K562 (cell line): Measurements from ENCODE around the gene ZMYM2. TPM values are rescaled to one million over a fixed set of nuclear protein-coding genes. Genes with fewer than 3 reads are reported as not detected.
A peak's percentile ranks its signal among the peaks of the same experiment; 100 is the strongest.

Experiments
- CBFA2T2 ChIP-seq: fragments of 450-650 bp; conservative IDR thresholded peaks from 2 replicates; pipeline ENCODE4 v1.6.1; 2017; ENCODE audit warnings: mild to moderate bottlenecking
- CCNT2 ChIP-seq: IDR thresholded peaks from 2 replicates; pipeline ENCODE4 v1.6.1; 2011; ENCODE audit warnings: borderline replicate concordance, low read depth, mild to moderate bottlenecking, moderate library complexity, mixed read lengths, low read length; ENCODE audit not compliant: insufficient read length; ENCODE audit errors: extremely low read depth
- GABPB2 ChIP-seq: fragments of 250-450 bp; sonication (Bioruptor Pico); conservative IDR thresholded peaks from 2 replicates; pipeline ENCODE4 v1.5.1; 2021; ENCODE audit warnings: mild to moderate bottlenecking
- PATZ1 ChIP-seq: fragments of 250-450 bp; sonication (Bioruptor Pico); IDR thresholded peaks from 2 replicates; pipeline ENCODE4 v1.5.0; 2020; ENCODE audit warnings: mild to moderate bottlenecking, borderline replicate concordance
- PHF20 ChIP-seq: fragments of 450-650 bp; IDR thresholded peaks from 2 replicates; pipeline ENCODE4 v1.6.1; 2018; ENCODE audit not compliant: partially characterized antibody
- RBM34 ChIP-seq: fragments of 200-400 bp; formaldehyde crosslinking; IDR thresholded peaks from 2 replicates; pipeline ENCODE4 v1.6.1; 2018; ENCODE audit warnings: low read length, borderline replicate concordance; ENCODE audit not compliant: insufficient read depth
- REST ChIP-seq, 2 experiments: fragments of 450-650 bp; formaldehyde crosslinking in 1 of 2; IDR thresholded peaks; 2 replicates each; pipeline versions ENCODE4 v1.4.0 to v1.6.1; 2014 to 2020; ENCODE audit warnings: mild to moderate bottlenecking in 2 of 2, borderline replicate concordance in 1 of 2, low read depth in 1 of 2
- SMC3 ChIP-seq: conservative IDR thresholded peaks from 2 replicates; pipeline ENCODE4 v1.6.1; 2011; ENCODE audit warnings: low read depth, low read length, improper control_type of control experiment; ENCODE audit not compliant: insufficient read depth
- ZFPM2 ChIP-seq: fragments of 250-450 bp; sonication (Bioruptor Pico); IDR thresholded peaks from 2 replicates; pipeline ENCODE4 v1.5.1; 2022; ENCODE audit warnings: mild to moderate bottlenecking
- ZNF444 ChIP-seq: fragments of 250-450 bp; sonication (Bioruptor Pico); IDR thresholded peaks from 2 replicates; pipeline ENCODE4 v1.4.0; 2020; ENCODE audit warnings: mild to moderate bottlenecking, moderate library complexity
- ZNF512 ChIP-seq: IDR thresholded peaks from 2 replicates; pipeline ENCODE4 v1.6.1; 2016; ENCODE audit warnings: missing genetic modification characterization, missing compliant biosample characterization
- ZNF655 ChIP-seq: fragments of 250-450 bp; sonication (Bioruptor Pico); IDR thresholded peaks from 2 replicates; pipeline ENCODE4 v1.5.0; 2021
- ZNF830 ChIP-seq: fragments of 250-450 bp; sonication (Bioruptor Pico); IDR thresholded peaks from 2 replicates; pipeline ENCODE4 v1.5.0; 2021; ENCODE audit warnings: mild to moderate bottlenecking
- polyA plus RNA-seq, 8 experiments: library from polyadenylated mRNA; depleted of rRNA in 4 of 8; stranded (reverse) in 5 of 8; unstranded in 3 of 8; fragments of >200 nt; fragmentation: Nextera tagmentation in 2 of 8; fragmentation: Illumina TruSeq in 1 of 8; extraction: Ambion mirVana in 2 of 8; extraction: Trizol in 1 of 8; gene quantifications; 2 replicates each; pipeline versions ENCODE4 v1.2.1 to v1.2.3, GENCODE V29; 2011 to 2014; ENCODE audit warnings: inconsistent platforms in 1 of 8, missing spikeins in 1 of 8
- total RNA-seq, 7 experiments: library from RNA; depleted of rRNA in 6 of 7; stranded (reverse); fragments of >200 nt in 6 of 7; fragmentation: Illumina TruSeq in 2 of 7; extraction: Trizol in 2 of 7; gene quantifications; 2 replicates each; pipeline versions ENCODE4 v1.2.1 to v1.2.3, GENCODE V29; 2011 to 2021; ENCODE audit warnings: low replicate concordance in 1 of 7

The ZMYM2 gene
- total and polyA plus RNA-seq, 9 of the 15 experiments (the other 6 are each of a cell fraction or from before 2014, with no cell fraction given): 5.0 to 48.8 (median 26.8) TPM

- no peak for TF ChIP-seq ZNF444 (CRISPR knock-in tag)
- TF ChIP-seq ZNF830 (CRISPR knock-in tag): no peak
- no peak for TF ChIP-seq PHF20
- TF ChIP-seq ZNF512: no peak
- no peak for TF ChIP-seq ZFPM2 (CRISPR knock-in tag)
- no peak for TF ChIP-seq PATZ1 (CRISPR knock-in tag)
- TF ChIP-seq RBM34: no peak
- TF ChIP-seq GABPB2 (CRISPR knock-in tag): no peak
- TF ChIP-seq CCNT2: no peak
- peak; percentile 10; the same call in 1 of the 2 replicates for TF ChIP-seq REST (IDR thresholded peaks at IDR 0.05; ENCODE audit: borderline replicate concordance)
- no peak for TF ChIP-seq REST (CRISPR knock-in tag; IDR thresholded peaks at IDR 0.05; ENCODE audit: low read depth)
- TF ChIP-seq CBFA2T2: no peak
- no peak for TF ChIP-seq ZNF655
- no peak for TF ChIP-seq SMC3
Observed at GRCh38 chr13:20136781-20137703, 178.5 kb downstream of the ZMYM2 start (continued).
